GM12801 (cell line): ENCODE measurements around the gene FAM47E.

ENCODE experiments used
- TF ChIP-seq, protein P1 (sequence below): IDR thresholded peaks from one replicate; pipeline ENCODE4 v1.5.1; 2011; ENCODE audit warnings: control low read depth; ENCODE audit not compliant: insufficient read length; ENCODE audit errors: extremely low read depth

The FAM47E gene

DNA sequence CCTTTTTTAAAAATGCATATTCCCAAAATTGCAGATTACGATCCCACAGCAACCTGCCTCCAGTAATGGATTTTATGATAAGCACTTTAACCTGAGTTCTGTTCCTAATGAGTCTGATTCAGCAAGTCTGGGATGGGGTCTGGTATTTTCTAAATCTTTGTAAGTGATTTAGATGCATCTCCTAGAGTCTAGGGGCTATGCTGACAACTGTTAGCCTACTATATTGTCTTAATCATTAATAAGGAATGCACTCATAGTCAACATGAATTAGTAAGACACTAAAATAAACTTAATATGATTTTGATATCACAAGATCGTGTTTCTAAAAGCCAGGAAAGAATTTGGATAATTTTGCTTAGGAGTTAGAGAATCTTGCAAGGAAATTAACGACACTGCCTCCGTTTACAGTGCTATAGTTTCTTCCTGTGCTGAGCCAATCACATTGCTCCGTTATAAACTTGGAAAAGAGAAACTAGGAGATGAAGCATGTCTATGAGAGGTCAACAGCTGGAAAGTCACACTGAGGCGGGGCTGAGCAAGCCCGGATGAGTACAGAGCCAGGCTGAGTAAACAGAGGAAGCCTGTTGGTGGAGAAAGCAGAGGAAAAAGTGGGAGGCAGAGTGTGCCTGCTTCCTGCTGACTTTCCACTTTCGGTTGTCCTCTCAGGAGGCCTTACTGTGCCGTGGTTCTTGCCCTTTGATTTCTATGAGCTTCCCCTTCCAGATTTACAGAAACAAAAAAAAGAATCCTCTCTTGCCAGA is 43.3 kb upstream of the FAM47E start:
- TF ChIP-seq, protein P1, sequence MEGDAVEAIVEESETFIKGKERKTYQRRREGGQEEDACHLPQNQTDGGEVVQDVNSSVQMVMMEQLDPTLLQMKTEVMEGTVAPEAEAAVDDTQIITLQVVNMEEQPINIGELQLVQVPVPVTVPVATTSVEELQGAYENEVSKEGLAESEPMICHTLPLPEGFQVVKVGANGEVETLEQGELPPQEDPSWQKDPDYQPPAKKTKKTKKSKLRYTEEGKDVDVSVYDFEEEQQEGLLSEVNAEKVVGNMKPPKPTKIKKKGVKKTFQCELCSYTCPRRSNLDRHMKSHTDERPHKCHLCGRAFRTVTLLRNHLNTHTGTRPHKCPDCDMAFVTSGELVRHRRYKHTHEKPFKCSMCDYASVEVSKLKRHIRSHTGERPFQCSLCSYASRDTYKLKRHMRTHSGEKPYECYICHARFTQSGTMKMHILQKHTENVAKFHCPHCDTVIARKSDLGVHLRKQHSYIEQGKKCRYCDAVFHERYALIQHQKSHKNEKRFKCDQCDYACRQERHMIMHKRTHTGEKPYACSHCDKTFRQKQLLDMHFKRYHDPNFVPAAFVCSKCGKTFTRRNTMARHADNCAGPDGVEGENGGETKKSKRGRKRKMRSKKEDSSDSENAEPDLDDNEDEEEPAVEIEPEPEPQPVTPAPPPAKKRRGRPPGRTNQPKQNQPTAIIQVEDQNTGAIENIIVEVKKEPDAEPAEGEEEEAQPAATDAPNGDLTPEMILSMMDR, result no peak

DNA sequence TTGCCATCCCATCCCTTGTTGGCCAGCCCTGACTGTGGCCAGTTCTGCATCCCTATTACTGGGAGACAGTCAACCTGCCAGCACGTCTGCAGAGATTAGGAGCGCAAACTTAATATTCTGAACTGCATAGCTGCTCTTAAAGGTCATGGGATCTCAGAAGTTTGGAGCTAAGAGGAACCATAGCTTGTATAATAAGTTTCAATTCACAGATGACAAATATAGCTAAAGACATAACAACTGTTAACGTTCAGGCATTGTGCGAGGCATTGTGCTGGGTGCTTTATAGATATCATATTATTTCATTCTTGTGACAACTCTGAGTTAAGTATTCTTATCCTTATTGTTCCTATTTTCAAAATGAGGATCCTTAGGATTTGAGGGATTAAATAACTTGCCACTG is 41.6 kb upstream of the FAM47E start:
- TF ChIP-seq, protein P1, result no peak

DNA sequence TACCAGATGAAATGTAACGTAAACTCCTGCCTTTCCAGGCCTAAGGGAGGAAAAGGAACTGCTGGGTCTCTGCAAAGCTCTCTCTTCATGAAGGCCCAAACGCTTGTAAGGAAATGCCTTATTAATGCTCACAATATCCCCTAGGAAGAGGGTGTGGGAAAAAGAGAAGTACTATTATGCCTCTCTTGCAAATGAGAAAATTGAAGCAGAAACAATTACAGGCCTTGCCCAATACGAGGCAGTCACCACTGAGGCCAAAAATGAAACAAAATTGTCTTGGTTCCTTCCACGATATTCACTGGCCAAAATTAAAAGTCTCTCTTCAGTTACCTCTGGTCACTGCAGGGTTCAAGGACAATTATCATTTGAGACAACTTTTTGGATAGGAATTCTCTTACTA is 41.1 kb upstream of the FAM47E start:
- TF ChIP-seq, protein P1, result no peak

DNA sequence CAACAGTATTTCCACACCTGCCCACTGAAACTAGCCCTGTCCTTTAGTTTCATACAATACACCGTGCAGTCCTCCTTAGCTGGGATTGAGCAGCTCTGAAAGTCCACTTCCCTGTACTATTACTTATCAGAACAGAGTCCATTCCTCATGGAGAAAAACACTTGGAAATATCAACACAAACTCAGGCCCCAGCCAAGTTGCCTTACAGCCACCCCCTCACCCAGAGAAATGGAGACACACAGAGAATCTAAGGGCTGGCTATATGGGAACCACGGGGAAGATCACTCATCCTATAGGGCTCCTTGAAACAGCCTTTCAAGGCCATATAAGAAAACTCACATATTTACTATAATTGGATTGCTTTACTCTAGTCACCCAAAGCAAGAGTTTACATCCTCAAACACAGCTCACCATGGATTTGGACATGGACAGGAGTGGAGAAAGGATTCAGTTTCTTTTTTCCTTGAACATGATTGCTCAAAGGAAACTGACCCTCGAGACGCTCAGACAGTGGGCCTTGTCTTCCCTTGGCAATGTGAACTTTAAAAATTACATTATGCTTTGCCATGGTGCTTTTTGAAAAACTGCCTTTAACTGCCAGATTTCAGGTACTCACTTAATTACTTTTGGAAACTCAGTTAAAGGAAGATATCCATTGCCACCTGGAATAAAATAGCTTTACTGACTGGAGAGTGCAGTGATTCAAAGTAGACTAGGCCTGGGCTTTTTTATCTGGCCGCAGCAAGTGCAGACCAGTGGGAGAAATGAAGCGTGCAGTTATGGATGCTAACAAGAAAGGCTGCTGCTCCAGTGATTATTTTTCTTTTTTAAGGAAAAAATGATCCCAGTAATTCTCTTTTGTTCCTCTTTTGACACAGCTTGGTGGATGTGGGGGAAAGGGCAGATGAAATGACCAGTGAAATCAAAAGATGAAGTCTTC is 39.5 kb upstream of the FAM47E start:
- TF ChIP-seq, protein P1, result no peak

DNA sequence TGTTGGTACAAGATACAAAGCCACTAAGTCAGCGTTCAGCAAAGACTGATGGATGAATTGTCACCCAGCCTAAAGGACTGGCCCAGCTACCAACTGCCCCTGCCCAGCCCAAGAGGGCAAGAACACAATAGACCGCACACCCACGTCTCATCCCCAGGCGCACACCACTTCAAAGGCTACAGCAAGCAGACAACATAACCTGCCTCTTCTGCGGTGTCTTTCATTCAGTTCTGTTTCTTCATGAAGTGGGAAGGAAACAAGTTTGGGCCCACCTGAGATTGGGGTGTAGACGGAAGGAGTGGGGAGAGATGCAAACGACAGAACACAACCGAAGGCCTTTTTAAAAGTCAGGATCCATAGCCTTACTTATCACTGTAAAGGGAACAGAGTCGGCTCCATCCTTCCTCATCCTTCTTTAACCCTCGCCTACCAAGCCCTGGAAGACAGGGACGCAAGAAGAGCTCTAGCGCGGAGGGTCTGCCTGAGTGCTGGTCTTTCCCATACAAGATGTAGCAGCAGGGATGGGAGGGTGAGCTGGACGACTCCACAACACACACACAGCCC is 38.6 kb upstream of the FAM47E start:
- TF ChIP-seq, protein P1, result no peak

DNA sequence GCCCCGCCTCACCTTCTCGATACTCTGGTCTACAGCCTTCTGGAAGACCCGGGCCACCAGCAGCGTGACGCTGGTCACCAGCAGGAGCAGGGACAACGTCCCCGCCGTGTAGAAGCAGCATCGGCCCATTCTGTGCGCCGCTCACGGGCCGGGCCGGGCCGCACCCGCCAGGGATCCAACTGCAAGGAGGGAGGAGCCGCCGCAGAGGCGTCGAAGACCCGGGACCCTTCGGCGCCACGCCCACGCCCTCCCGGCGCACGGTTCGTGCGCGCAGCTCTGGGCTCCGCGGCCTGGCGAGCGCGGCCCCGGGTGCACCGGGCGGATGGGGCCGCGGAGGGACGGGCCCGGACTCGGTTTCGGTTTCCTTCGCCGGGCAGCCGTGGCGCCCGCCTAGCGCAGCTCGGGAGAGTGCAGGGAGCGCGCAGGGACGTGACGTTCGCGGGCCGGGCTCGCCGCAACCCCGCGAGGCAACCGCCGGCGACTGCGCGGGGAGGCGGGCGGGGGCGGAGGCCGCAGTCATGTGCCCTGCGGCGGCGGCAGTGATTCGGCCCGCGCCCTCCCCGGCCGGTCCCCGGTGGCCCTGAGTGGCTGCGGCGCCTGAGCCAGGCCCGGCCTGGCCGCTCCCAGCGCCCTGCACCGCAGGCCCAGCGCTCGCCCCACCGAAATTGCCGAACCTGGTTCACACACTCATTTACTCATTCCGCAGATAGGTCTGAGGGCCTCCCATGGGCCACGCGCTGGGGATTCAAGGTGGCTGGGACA is 37.9 kb upstream of the FAM47E start, which contains the start of gene SCARB2:
SCARB2 (minus strand) TSS at position 410 of the 762 bp plus-strand sequence; CDS start at position 129, 281 bp downstream.
- TF ChIP-seq, protein P1, result no peak
